Measurements from ENCODE around the gene SNX32. TPM values are rescaled to one million over a fixed set of nuclear protein-coding genes. Genes with fewer than 3 reads are reported as not detected.

Gene SNX32
- total and polyA plus RNA-seq, 8 donors, result 0.24 to 4.4 (median 2.7) TPM

- Histone ChIP-seq H3K4me1 (peaks cover 19 to 67% of the 10 kb centered on the region in 2 donors), H3K4me3 (peak overlapping the region; percentile 95 to 96), H3K27me3 (no peaks in the 10 kb centered on the region), H3K27ac (peak overlapping the region; percentile 95 to 99), H3K36me3 (peaks cover 6 to 47% of the 10 kb centered on the region in 2 donors), H3K9me3 (no peaks in the 10 kb centered on the region)
- no peak for ATAC-seq
- no peak for TF ChIP-seq CTCF (IDR thresholded peaks at IDR 0.05)
- intact Hi-C loops (cut with DNase I), result no loop called here
- no peak for DNase-seq
These were observed 23.7 kb downstream of the SNX32 start for GRCh38 chr11:65857500-65857852.

- H3K4me1 ChIP-seq, result peaks cover 19 to 73% of the 10 kb centered on the region in 2 donors
These were observed 24.3 kb downstream of the SNX32 start, which contains the start of gene CFL1 for GRCh38 chr11:65857853-65858680. Gene CFL1 (minus strand): TSS chr11:65858180. CDS start chr11:65858099, 81 bp downstream.

GRCh38 chr11:65858681-65859087 is 24.9 kb downstream of the SNX32 start:
- ATAC-seq (no peak), DNase-seq (peak in 1 of 4 donors; percentile 19)
- Histone ChIP-seq H3K4me3 (peak overlapping the region; percentile 78 to 96), H3K27me3 (no peaks in the 10 kb centered on the region), H3K9me3 (no peaks in the 10 kb centered on the region), H3K4me1 (peaks cover 19 to 72% of the 10 kb centered on the region in 2 donors), H3K36me3 (peaks cover 6 to 47% of the 10 kb centered on the region in 2 donors), H3K27ac (peak overlapping the region; percentile 95 to 99)
- intact Hi-C loops (cut with DNase I), result no loop called here
- TF ChIP-seq CTCF (IDR thresholded peaks at IDR 0.05), result no peak

More at GRCh38 chr11:65857853-65858680, 24.3 kb downstream of the SNX32 start, which contains the start of gene CFL1:
- Histone ChIP-seq H3K36me3 (peaks cover 6 to 47% of the 10 kb centered on the region in 2 donors), H3K4me3 (peak within 1 kb of the TSS; percentile 95 to 96), H3K27me3 (no peaks in the 10 kb centered on the region), H3K27ac (peak within 1 kb of the TSS; percentile 95 to 99), H3K9me3 (no peaks in the 10 kb centered on the region)
- no peak for TF ChIP-seq CTCF (IDR thresholded peaks at IDR 0.05)
- intact Hi-C loops (cut with DNase I), result no loop called here
- DNase-seq, result peak; percentile 96 to 99 (median 98)
- ATAC-seq, result peak; percentile 75

GRCh38 chr11:65859095-65859811 is 25.5 kb downstream of the SNX32 start:
- ATAC-seq (peak; percentile 75), DNase-seq (peak; percentile 92 to 100 (median 98))
- H3K9me3 ChIP-seq, result no peaks in the 10 kb centered on the region
- peak overlapping the region; percentile 78 to 96 for H3K4me3 ChIP-seq
- intact Hi-C loops (cut with DNase I), result no loop called here
- no peaks in the 10 kb centered on the region for H3K27me3 ChIP-seq
- H3K36me3 ChIP-seq, result peaks cover 6 to 47% of the 10 kb centered on the region in 2 donors
- TF ChIP-seq CTCF (IDR thresholded peaks at IDR 0.05), result no peak
- peak overlapping the region; percentile 95 to 99 for H3K27ac ChIP-seq
- H3K4me1 ChIP-seq, result peaks cover 19 to 73% of the 10 kb centered on the region in 2 donors

Measured in left lung (tissue), 10 donors.